Ectodermal cell (in vitro differentiated cells): ENCODE measurements around the gene VPS25. TPM values are rescaled to one million over a fixed set of nuclear protein-coding genes. Genes with fewer than 3 reads are reported as not detected.
A peak's percentile ranks its signal among the peaks of the same experiment; 100 is the strongest.
"Not testable (repeated sequence)": the region's sequence is repeated elsewhere in the genome, so short reads cannot be mapped to it uniquely, and the experiment has no call there.

ENCODE experiments used
- H3K27ac ChIP-seq: 2 replicates; pipeline ENCODE4 v1.7.0; 2013; ENCODE audit warnings: mild to moderate bottlenecking, low read depth, low read length; ENCODE audit not compliant: insufficient read depth, poor library complexity, severe bottlenecking
- H3K27me3 ChIP-seq: 2 replicates; pipeline ENCODE4 v1.7.0; 2013; ENCODE audit warnings: mild to moderate bottlenecking, low read length; ENCODE audit not compliant: insufficient read depth, control insufficient read depth, poor library complexity, severe bottlenecking
- H3K36me3 ChIP-seq: one replicate; pipeline ENCODE4 v1.7.0; 2013; ENCODE audit warnings: low read length; ENCODE audit not compliant: control insufficient read depth, insufficient read depth
- H3K4me1 ChIP-seq: one replicate; pipeline ENCODE4 v1.7.0; 2013; ENCODE audit warnings: low read length; ENCODE audit not compliant: control insufficient read depth, insufficient read depth
- H3K4me3 ChIP-seq: 2 replicates; pipeline ENCODE4 v1.7.0; 2013; ENCODE audit warnings: low read depth, low read length, control low read depth; ENCODE audit not compliant: insufficient read depth
- H3K9me3 ChIP-seq: 2 replicates; pipeline ENCODE4 v1.7.0; 2013; ENCODE audit warnings: mild to moderate bottlenecking, low read length, moderate library complexity; ENCODE audit not compliant: control insufficient read depth
- WGBS, 2 experiments: methylation state at CpG; one replicate each; pipeline ENCODE4 v1.1.7; 2013; ENCODE audit warnings: missing lambda C conversion rate in 2 of 2; 5-methylcytosine and 5-hydroxymethylcytosine counted together
- polyA plus RNA-seq, 4 experiments: library from polyadenylated mRNA; stranded (reverse); fragments of 50-300 nt; gene quantifications; one replicate each; pipeline ENCODE4 v1.2.3, GENCODE V29; 2013

The VPS25 gene
- polyA plus RNA-seq (2013, experiment 1 of 4): 111 TPM
- 121 TPM for polyA plus RNA-seq (2013, experiment 2 of 4)
- polyA plus RNA-seq (2013, experiment 3 of 4): 98.4 TPM
- 107 TPM for polyA plus RNA-seq (2013, experiment 4 of 4)

DNA sequence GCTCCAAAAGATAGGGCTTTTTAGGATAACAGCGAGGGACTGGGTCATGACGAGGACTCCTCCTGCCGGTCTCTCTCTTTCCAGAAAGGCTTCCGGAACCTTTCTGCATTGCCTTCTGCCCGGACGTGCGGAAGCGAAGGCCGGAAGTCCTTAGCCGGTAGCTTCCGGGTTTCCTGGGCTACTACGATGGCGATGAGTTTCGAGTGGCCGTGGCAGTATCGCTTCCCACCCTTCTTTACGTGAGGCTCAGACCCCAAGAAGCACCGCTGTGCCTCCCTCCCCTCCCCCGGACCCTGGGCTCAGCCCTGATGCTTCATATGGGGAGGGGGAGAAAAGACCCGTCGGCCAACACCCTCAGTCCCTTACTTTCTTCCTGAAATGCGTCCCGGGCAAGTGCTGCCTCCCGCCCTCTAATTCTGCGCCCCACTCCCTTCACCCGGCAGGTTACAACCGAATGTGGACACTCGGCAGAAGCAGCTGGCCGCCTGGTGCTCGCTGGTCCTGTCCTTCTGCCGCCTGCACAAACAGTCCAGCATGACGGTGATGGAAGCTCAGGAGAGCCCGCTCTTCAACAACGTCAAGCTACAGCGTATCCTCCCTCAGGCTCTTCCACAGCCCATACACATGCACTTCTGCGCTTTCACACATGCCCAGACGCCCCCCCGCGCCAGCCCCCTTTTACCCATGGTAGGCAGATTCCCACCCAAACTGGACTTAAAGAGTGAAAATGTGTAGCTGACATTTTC, at the start of gene VPS25:
Gene VPS25, plus strand, starts transcription at position 160 of the 746 bp plus-strand sequence. Its CDS starts 27 bp downstream, at position 187.
- no peaks in the 10 kb centered on the region for H3K9me3 ChIP-seq
- H3K4me1 ChIP-seq: peaks cover 6% of the 10 kb centered on the region
- H3K36me3 ChIP-seq: peaks cover 8% of the 10 kb centered on the region
- 1% methylated on average over 39 of the region's 39 CpGs for WGBS, 2 experiments
- no peaks in the 10 kb centered on the region for H3K27me3 ChIP-seq
- no peak within 1 kb of the TSS for H3K27ac ChIP-seq
- H3K4me3 ChIP-seq: peak within 1 kb of the TSS; percentile 79

- no peak overlapping the region for H3K27ac ChIP-seq
- H3K27me3 ChIP-seq: no peaks in the 10 kb centered on the region
- no peaks in the 10 kb centered on the region for H3K4me1 ChIP-seq
- H3K9me3 ChIP-seq: no peaks in the 10 kb centered on the region
- no peak overlapping the region for H3K4me3 ChIP-seq
- WGBS, 2 experiments: 94 to 95% methylated on average over 3 of the region's 3 CpGs
- H3K36me3 ChIP-seq: peaks cover 42% of the 10 kb centered on the region
These were observed 49.6 kb upstream of the VPS25 start for GRCh38 chr17:42723636-42724035.

- no peaks in the 10 kb centered on the region for H3K4me1 ChIP-seq
- no peaks in the 10 kb centered on the region for H3K9me3 ChIP-seq
- WGBS, 2 experiments: 94 to 97% methylated on average over 6 of the region's 6 CpGs
- no peak overlapping the region for H3K4me3 ChIP-seq
- no peaks in the 10 kb centered on the region for H3K27me3 ChIP-seq
- H3K36me3 ChIP-seq: peaks cover 31% of the 10 kb centered on the region
- no peak overlapping the region for H3K27ac ChIP-seq
These were observed 48.1 kb upstream of the VPS25 start for GRCh38 chr17:42725143-42725542.

DNA sequence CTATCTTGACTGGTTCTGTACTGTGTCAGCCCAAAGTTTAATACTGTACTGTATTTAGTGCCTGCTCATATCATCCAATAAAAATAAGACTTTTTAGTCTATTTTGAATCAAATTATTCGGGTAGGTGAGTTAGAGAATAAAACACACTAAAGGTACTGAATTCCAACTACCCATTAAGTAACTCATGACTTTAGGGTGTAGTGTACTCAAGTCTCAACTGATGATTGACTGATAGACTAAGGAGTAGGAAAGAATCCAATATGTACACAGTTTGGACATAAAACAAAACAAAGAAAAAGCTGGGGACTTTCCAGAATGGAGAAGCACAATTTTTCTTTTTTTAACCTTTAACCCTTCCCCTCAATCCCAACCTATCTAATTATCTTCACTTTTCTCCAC, 32.5 kb upstream of the VPS25 start:
- Histone ChIP-seq H3K4me1 (no peaks in the 10 kb centered on the region), H3K4me3 (no peak overlapping the region), H3K9me3 (peaks cover 5% of the 10 kb centered on the region), H3K27me3 (peaks cover 8% of the 10 kb centered on the region), H3K36me3 (no peaks in the 10 kb centered on the region), H3K27ac (no peak overlapping the region)
- WGBS, 2 experiments: 80% methylated on average over 1 of the region's 1 CpG; no CpG with 5 or more reads in 1 of the 2 experiments

DNA sequence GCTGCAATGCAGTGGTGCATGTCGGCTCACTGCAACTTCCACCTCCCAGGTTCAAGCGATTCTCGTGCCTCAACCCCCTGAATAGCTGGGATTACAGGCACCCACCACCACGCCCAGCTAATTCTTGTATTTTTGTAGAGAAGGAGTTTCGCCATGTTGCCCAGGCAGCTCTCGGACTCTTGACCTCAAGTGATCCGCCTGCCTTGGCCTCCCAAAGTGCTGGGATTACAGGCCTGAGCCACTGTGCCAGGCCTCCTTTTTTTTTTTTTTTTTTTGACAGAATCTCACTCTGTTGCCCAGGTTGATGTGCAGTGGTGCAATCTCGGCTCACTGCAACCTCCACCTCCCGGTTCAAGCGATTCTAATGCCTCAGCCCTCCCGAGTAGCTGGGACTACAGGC, 30.3 kb upstream of the VPS25 start:
- H3K4me3 ChIP-seq, H3K27ac ChIP-seq, H3K4me1 ChIP-seq, H3K9me3 ChIP-seq, H3K36me3 ChIP-seq: not testable (repeated sequence)
- 91 to 96% methylated on average over 11 of the region's 11 CpGs for WGBS, 2 experiments
- peaks cover 18% of the 10 kb centered on the region for H3K27me3 ChIP-seq

GRCh38 chr17:42743595-42744282, 29.5 kb upstream of the VPS25 start:
- peaks cover 18% of the 10 kb centered on the region for H3K27me3 ChIP-seq
- peak overlapping the region; percentile 73 for H3K4me3 ChIP-seq
- WGBS, 2 experiments: 70 to 77% methylated on average over 10 of the region's 10 CpGs
- H3K27ac ChIP-seq: peak overlapping the region; percentile 79
- H3K9me3 ChIP-seq: peaks cover 5% of the 10 kb centered on the region
- no peaks in the 10 kb centered on the region for H3K4me1 ChIP-seq
- no peaks in the 10 kb centered on the region for H3K36me3 ChIP-seq

- peaks cover 18% of the 10 kb centered on the region for H3K27me3 ChIP-seq
- peak overlapping the region; percentile 73 for H3K4me3 ChIP-seq
- H3K9me3 ChIP-seq: peaks cover 5% of the 10 kb centered on the region
- H3K27ac ChIP-seq: peak overlapping the region; percentile 79
- 1 to 3% methylated on average over 32 of the region's 32 CpGs for WGBS, 2 experiments
- no peaks in the 10 kb centered on the region for H3K4me1 ChIP-seq
- H3K36me3 ChIP-seq: no peaks in the 10 kb centered on the region
These were observed 28.9 kb upstream of the VPS25 start for GRCh38 chr17:42744283-42744805.

DNA sequence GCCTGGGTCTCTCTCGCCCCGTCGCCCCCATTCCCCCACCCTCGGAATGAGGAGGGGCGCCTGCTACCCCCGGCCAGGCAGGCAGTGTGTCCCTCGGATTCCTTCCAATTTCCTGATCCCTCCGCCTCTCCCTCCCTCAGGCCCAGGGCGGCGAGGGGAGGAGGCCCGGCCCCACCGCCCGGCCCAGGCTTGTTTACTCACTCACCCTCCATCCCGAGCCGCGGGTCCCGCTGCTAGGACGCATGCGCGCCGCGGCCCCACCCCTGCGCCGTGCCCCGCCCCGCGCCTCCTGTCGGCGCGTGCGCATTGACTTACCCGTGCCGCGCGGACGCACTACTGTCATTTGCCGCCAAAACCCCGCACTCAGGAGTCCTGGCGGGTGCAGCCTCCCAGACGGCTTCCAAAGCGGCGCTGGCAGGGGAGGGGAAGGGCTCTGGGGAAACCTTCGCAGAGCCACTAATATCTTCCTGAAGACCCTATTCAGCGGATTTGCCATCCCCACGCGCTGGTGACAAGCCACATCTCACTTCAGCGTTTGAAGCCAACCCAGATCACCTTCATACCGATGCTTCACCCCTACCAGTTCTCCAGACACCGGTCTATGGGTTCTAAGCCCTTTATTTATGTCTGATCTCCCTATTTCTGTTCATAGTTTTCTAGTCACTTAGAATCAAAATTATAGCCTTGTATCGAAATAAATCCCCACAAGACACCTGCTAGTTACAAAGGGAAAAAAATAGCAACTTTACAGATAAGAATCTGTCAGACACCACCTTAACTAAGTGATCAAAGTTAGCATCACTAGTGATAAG, 28.2 kb upstream of the VPS25 start, which contains the start of gene EZH1:
Gene EZH1, minus strand, starts transcription at position 235 of the 812 bp plus-strand sequence. CDS start 16,099 bp downstream, outside the sequence.
- H3K4me1 ChIP-seq: peaks cover 2% of the 10 kb centered on the region
- peak within 1 kb of the TSS; percentile 73 for H3K4me3 ChIP-seq
- peak within 1 kb of the TSS; percentile 79 for H3K27ac ChIP-seq
- 8 to 9% methylated on average over 50 of the region's 50 CpGs for WGBS, 2 experiments
- peaks cover 5% of the 10 kb centered on the region for H3K9me3 ChIP-seq
- H3K27me3 ChIP-seq: peaks cover 18% of the 10 kb centered on the region
- H3K36me3 ChIP-seq: no peaks in the 10 kb centered on the region

- Histone ChIP-seq H3K27ac (no peak overlapping the region), H3K4me1 (peaks cover 8% of the 10 kb centered on the region), H3K9me3 (peaks cover 5% of the 10 kb centered on the region), H3K4me3 (no peak overlapping the region), H3K27me3 (peaks cover 18% of the 10 kb centered on the region), H3K36me3 (no peaks in the 10 kb centered on the region)
- 64 to 68% methylated on average over 7 of the region's 7 CpGs for WGBS, 2 experiments
These were observed 24.9 kb upstream of the VPS25 start for GRCh38 chr17:42748202-42748907.
